Glutamatergic neuron (in vitro differentiated cells): Measurements from ENCODE around the gene HACD2. TPM values are rescaled to one million over a fixed set of nuclear protein-coding genes. Genes with fewer than 3 reads are reported as not detected.

Source experiments
- DNase-seq: peaks from one replicate; pipeline ENCODE4 v3.0.0; 2022
- H3K27ac Mint-ChIP-seq: one replicate; pipeline ENCODE4 v1.8.0; 2020; ENCODE audit warnings: mild to moderate bottlenecking, mixed read lengths, inconsistent platforms; ENCODE audit not compliant: unreplicated experiment
- H3K27me3 Mint-ChIP-seq: one replicate; pipeline ENCODE4 v1.8.0; 2020; ENCODE audit warnings: mild to moderate bottlenecking, moderate library complexity, mixed read lengths, inconsistent platforms; ENCODE audit not compliant: unreplicated experiment
- H3K36me3 Mint-ChIP-seq: one replicate; pipeline ENCODE4 v1.8.0; 2020; ENCODE audit warnings: mild to moderate bottlenecking, mixed read lengths, inconsistent platforms; ENCODE audit not compliant: unreplicated experiment
- H3K4me1 Mint-ChIP-seq: one replicate; pipeline ENCODE4 v1.8.0; 2020; ENCODE audit warnings: mild to moderate bottlenecking, low read depth, mixed read lengths, inconsistent platforms; ENCODE audit not compliant: unreplicated experiment
- H3K4me3 Mint-ChIP-seq: one replicate; pipeline ENCODE4 v1.8.0; 2020; ENCODE audit warnings: mild to moderate bottlenecking, mixed read lengths, inconsistent platforms; ENCODE audit not compliant: unreplicated experiment
- H3K9me3 Mint-ChIP-seq: one replicate; pipeline ENCODE4 v1.8.0; 2020; ENCODE audit warnings: mild to moderate bottlenecking, moderate library complexity, mixed read lengths, inconsistent platforms; ENCODE audit not compliant: unreplicated experiment
- total RNA-seq: library from RNA; stranded (reverse); fragmentation: NEBNext Ultra II Directional; extraction: Animal tissue kit (Norgen Biotek cat#: 25700); gene quantifications from one replicate; pipeline ENCODE4 v1.2.1, GENCODE V29; 2021; ENCODE audit not compliant: unreplicated experiment
- TF ChIP-seq, protein P1 (sequence below): fragments of 200-600 bp; sonication (generic); IDR thresholded peaks from one replicate; pipeline ENCODE4 v1.5.0; 2021; ENCODE audit not compliant: partially characterized antibody, unreplicated experiment

Gene HACD2
- total RNA-seq, 1 donor from 2014 or later: 6.9 TPM

DNA sequence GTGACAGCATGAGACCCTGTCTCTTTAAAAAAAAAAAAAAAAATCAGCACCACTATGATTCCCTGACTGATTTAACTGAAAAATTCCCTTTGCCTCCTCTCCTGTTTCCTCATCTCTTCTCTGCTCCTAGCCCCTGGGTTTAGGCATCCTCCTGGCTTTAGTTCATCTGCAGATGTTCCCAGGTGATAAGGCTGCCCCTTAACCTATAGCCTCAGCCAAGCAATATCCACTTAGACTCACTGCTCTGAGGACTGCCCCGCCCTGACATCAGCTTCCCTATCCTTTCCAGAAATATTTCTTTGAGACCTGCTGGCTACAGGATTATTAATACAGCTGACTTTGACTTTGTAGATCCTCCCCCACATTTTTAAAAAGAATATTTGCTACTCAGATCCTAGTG, 39.4 kb upstream of the HACD2 start:
- no peaks in the 10 kb centered on the region for H3K27me3 Mint-ChIP-seq

DNA sequence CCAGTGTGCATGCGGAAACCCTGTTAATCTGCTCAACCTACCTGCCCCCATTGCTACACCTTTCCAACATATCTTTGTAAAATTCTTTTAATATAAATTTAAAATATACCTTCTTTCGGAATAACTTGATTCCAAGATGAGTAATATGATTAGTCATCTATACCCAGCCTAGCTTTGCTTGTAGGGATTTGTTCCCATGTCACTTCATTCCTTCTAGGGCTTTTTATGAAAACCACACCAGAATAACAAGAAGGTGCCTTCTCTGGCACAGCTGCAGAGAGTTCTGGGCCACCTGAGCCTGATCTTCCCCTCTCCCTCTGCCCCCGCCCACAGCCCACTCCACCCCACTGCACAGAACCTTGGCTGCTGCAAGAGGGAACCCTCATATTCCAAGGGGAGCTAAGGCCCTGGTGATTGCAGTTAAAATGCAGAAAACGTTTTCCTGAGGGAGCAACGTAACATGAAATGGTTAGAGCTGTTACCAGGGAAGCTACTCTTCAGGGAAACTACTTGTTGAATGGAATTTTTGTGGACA, 38.6 kb upstream of the HACD2 start:
- H3K27ac Mint-ChIP-seq: no peak overlapping the region
- no peak overlapping the region for H3K4me3 Mint-ChIP-seq
- H3K4me1 Mint-ChIP-seq: peaks cover 23% of the 10 kb centered on the region
- no peaks in the 10 kb centered on the region for H3K36me3 Mint-ChIP-seq
- TF ChIP-seq, protein P1, sequence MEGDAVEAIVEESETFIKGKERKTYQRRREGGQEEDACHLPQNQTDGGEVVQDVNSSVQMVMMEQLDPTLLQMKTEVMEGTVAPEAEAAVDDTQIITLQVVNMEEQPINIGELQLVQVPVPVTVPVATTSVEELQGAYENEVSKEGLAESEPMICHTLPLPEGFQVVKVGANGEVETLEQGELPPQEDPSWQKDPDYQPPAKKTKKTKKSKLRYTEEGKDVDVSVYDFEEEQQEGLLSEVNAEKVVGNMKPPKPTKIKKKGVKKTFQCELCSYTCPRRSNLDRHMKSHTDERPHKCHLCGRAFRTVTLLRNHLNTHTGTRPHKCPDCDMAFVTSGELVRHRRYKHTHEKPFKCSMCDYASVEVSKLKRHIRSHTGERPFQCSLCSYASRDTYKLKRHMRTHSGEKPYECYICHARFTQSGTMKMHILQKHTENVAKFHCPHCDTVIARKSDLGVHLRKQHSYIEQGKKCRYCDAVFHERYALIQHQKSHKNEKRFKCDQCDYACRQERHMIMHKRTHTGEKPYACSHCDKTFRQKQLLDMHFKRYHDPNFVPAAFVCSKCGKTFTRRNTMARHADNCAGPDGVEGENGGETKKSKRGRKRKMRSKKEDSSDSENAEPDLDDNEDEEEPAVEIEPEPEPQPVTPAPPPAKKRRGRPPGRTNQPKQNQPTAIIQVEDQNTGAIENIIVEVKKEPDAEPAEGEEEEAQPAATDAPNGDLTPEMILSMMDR: no peak
- H3K27me3 Mint-ChIP-seq: no peaks in the 10 kb centered on the region
- no peak for DNase-seq
- H3K9me3 Mint-ChIP-seq: peaks cover 2% of the 10 kb centered on the region

More for the DNA sequence above, 39.4 kb upstream of the HACD2 start:
- Mint-ChIP-seq H3K27ac (no peak overlapping the region), H3K4me1 (peaks cover 21% of the 10 kb centered on the region), H3K36me3 (no peaks in the 10 kb centered on the region), H3K4me3 (no peak overlapping the region), H3K9me3 (peaks cover 2% of the 10 kb centered on the region)
- TF ChIP-seq, protein P1: no peak
- DNase-seq: no peak

DNA sequence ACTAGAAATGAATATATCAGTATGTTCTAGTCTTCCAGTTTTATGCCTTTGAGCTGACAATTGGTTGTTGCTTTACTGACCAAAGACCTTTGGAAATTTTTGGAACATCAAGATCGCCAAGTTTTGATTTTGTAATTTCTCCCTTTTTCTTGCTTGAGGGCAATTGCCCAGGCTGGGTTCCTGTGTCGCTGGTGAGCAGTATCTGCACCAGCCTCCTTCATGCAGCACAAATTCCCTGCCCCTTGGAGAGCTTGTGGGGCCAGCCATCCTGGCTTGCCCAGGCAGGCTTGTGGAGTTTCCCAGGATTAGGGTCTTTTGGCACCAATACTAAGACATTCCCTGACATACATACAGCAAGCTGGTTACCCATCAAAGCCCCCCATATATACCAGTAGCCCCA, 37.9 kb upstream of the HACD2 start:
- Mint-ChIP-seq H3K9me3 (peaks cover 5% of the 10 kb centered on the region), H3K4me3 (no peak overlapping the region), H3K27ac (no peak overlapping the region), H3K4me1 (peaks cover 27% of the 10 kb centered on the region), H3K36me3 (no peaks in the 10 kb centered on the region), H3K27me3 (no peaks in the 10 kb centered on the region)
- TF ChIP-seq, protein P1: no peak
- DNase-seq: no peak

DNA sequence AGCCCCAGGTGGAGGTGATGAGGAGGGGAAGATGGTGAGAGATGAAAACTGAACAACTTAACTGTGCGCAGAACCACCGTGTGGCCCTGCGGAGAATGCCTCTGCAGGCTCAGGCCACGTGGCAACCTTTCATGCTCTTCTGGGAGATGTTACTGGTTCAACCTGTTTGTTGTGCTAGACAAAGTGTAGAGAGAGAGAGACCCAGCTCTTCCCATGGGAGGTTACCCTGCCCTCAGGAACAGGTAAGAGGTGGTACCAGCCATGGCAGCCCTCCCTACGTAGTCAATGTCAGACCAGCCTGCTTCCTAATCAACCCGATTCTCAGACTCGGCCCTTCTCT, 37.0 kb upstream of the HACD2 start:
- TF ChIP-seq, protein P1: no peak
- no peak for DNase-seq
- Mint-ChIP-seq H3K4me3 (peak overlapping the region; percentile 10), H3K27ac (peak overlapping the region; percentile 65), H3K9me3 (peaks cover 4% of the 10 kb centered on the region), H3K36me3 (no peaks in the 10 kb centered on the region), H3K27me3 (no peaks in the 10 kb centered on the region), H3K4me1 (peaks cover 33% of the 10 kb centered on the region)

DNA sequence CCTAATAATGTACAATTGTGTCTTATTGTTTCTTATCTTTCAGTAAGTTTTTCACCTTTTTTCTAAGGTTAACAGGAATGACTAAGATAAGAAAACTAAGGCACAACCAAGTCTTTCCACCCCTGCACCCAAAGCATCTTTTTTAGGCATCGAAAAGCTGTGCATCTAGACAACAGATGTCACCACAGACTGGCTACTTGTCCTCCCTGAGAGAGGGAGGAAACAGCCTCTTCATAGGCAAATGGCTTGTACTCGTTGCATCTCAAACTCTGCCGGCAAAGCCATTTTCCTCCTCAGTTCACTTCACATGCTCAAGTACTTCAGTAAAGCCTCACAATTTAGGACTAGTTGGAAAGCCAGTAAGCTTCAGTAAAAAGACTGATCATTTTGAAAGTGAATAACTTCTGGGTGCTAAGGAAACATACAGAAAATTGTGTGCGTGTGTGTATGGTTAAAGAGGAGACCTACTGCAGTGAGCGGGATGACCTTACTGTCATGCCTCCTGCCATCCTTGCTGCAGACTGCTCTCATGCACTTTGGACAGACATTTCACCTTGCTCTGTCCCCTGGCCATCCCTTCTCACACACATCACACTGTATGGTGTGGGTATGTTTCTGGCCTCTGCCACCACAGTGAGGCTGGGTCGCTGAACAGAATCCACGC, 36.5 kb upstream of the HACD2 start:
- Mint-ChIP-seq H3K27ac (peak overlapping the region; percentile 65), H3K27me3 (no peaks in the 10 kb centered on the region), H3K36me3 (no peaks in the 10 kb centered on the region), H3K4me3 (peak overlapping the region; percentile 2), H3K4me1 (peaks cover 36% of the 10 kb centered on the region), H3K9me3 (peaks cover 4% of the 10 kb centered on the region)
- TF ChIP-seq, protein P1: no peak
- DNase-seq: no peak
